KOPT-K1 (cell line): ENCODE measurements around the gene RNF144B.

Source experiments
- H3K27ac ChIP-seq: fragments of 200-600 bp; sonication (generic); 2 replicates; pipeline ENCODE4 v1.5.1; 2016; ENCODE audit warnings: antibody characterized with exemption, mild to moderate bottlenecking, low read depth, low read length; ENCODE audit not compliant: poor library complexity, severe bottlenecking
- H3K36me3 ChIP-seq: fragments of 200-600 bp; sonication (generic); 2 replicates; pipeline ENCODE4 v1.5.1; 2017; ENCODE audit warnings: antibody characterized with exemption, mild to moderate bottlenecking, low read length, moderate library complexity; ENCODE audit not compliant: insufficient read depth
- H3K9me3 ChIP-seq: fragments of 200-600 bp; sonication (generic); 2 replicates; pipeline ENCODE4 v1.5.1; 2017; ENCODE audit warnings: antibody characterized with exemption, low read length, mild to moderate bottlenecking; ENCODE audit not compliant: insufficient read depth, poor library complexity, severe bottlenecking

RNF144B gene

DNA sequence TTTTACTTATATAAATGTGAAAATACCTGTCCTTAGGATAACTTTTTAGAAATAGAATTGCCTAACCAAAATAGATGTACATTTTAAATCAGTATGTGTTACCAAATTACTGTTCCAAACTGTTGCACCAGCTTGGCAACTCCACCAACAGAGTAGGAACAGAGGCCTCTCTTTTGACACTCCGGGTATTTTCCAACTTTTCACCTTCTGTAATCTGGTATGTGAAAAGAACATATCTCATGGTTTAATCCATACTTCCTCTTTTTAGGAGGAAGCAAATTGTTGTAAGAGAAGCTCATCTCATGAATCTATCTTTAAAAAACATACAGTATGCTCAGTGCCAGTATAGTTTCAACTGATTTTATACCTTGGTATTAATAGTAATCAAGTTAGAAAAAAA lies 24.9 kb downstream of the RNF144B start:
- no peaks in the 10 kb centered on the region for H3K9me3 ChIP-seq
- H3K36me3 ChIP-seq = no peaks in the 10 kb centered on the region
- no peak overlapping the region for H3K27ac ChIP-seq

GRCh38 chr6:18412644-18413043 lies 25.5 kb downstream of the RNF144B start:
- Histone ChIP-seq H3K27ac (no peak overlapping the region), H3K9me3 (no peaks in the 10 kb centered on the region), H3K36me3 (no peaks in the 10 kb centered on the region)

DNA sequence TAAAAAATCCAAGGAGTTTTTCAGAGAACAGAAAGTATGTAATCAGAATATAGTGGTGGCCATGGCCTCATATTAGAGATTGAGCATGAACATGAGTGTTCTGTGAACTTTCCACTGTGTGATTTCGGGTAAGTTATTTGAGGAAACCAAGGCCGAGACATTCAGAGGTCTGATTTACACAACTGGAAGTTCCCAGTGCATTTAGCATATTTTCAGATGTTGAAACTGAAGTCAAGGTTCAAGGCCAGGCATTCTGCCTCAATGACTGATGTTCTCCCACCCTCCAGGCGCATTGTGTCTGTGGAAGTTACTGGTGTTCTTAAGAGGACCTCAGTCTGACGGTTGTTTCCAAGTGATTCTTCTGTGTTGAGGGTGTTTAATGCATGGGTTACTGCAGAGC lies 26.2 kb downstream of the RNF144B start:
- H3K36me3 ChIP-seq = no peaks in the 10 kb centered on the region
- no peaks in the 10 kb centered on the region for H3K9me3 ChIP-seq
- H3K27ac ChIP-seq = no peak overlapping the region

DNA sequence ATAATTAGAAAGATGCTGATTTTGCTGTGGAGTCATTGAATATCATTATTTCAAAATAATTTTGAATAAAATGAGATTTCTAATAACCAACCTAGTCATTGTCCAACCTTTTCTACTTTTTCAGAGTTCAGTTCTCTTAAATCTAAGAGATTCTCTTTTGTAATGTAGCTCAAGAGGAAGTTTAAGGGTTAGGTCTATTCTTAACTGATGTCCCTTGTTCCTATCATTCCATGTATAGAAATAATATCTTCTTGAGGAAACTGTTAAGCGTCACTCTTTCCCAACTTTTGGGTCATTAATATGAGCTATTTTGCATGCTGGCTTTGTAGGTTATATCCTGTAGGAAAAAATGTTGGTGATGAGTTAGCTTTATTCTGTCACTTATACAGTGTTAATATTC lies 27.0 kb downstream of the RNF144B start:
- no peaks in the 10 kb centered on the region for H3K36me3 ChIP-seq
- no peaks in the 10 kb centered on the region for H3K9me3 ChIP-seq
- H3K27ac ChIP-seq = no peak overlapping the region

DNA sequence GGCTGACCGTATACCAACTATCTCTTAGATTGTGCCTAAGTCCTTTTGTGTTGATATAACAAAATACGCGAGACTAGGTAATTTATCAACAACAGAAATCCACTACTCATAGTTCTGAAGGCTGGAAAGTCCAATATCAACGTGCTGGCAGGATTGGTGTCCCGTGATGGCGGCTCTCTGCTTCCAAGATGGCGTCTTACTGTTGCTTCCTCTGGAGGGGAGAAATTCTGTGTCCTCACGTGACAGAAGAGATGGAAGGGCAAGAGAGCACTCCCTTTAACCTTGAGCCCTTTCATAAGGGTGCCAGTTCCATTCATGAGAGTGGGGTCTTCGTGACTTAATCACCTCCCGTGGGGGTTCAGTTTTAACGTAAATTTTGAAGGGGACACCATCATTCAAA lies 28.1 kb downstream of the RNF144B start:
- Histone ChIP-seq H3K27ac (no peak overlapping the region), H3K9me3 (no peaks in the 10 kb centered on the region), H3K36me3 (no peaks in the 10 kb centered on the region)

DNA sequence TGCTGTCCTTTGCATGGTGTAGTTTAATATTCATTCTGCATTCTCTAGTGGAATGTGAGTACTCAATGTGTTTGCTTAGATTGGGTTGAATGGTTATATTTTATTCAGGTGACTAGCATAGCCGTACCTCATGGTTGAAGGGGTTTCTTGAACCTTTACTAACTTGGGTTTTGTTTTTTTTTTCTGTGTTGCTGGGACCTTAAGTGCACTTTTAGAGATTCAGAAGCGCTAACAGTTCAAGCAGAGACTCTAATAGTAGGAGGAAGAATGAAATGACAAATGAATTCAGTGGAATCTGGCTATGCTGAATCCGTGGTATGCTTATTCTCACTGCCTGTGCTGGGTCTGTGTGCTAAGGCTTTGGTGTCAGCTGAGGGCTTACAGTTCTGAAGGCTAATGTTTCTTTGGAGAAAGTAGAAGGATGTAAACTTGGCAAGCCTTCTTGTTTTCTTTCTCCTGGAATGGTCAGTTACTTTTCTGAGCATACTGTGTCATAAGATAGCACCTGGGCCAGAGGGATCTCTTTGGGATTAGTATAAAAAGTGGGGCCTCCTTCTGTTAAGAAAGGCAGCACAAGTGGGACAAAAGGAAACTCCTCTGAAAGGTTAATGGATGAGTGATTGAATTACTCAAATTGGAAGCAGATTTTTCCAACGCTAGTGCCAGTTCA lies 28.7 kb downstream of the RNF144B start:
- Histone ChIP-seq H3K36me3 (no peaks in the 10 kb centered on the region), H3K9me3 (no peaks in the 10 kb centered on the region), H3K27ac (no peak overlapping the region)

GRCh38 chr6:18416341-18416679 lies 29.2 kb downstream of the RNF144B start:
- no peak overlapping the region for H3K27ac ChIP-seq
- no peaks in the 10 kb centered on the region for H3K9me3 ChIP-seq
- H3K36me3 ChIP-seq = no peaks in the 10 kb centered on the region

GRCh38 chr6:18420328-18420727 lies 33.2 kb downstream of the RNF144B start:
- Histone ChIP-seq H3K36me3 (no peaks in the 10 kb centered on the region), H3K9me3 (no peaks in the 10 kb centered on the region), H3K27ac (no peak overlapping the region)

DNA sequence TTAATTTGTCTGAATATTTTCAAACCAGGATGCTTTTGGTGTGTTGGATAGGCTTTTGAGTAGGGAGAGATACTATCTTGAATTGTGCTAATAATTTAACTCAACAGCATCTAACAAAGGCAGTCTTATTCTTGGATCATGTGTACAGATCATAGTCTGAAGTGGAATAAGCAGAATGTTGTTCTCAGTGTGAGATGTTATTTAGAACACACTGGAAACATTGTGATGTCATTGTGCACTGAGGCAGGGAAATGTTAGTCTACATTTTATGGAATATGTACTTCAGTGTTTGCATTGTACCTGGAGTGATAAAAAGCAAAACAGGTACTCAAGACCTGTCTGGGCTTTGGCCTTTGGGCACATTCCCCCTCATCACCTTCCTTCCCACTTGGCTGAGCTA lies 35.0 kb downstream of the RNF144B start:
- Histone ChIP-seq H3K36me3 (no peaks in the 10 kb centered on the region), H3K27ac (no peak overlapping the region)

DNA sequence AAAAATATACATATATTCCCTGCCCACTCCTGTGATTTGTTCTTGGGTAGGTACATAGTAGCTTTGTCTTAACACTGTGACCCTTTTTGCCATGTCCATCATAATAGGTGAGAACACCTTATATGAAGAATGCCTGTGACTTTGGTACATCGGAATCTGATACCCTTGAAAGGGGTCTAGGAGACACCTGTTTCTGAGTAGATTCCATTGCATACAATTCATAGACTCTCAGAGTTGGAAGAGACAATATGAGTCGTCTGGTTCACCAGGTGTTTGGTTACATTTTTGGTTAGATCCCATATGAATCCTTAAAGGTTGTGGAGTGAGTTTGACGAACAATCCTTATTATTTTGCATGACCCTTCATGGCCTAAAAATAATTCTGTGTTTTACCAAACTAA lies 36.3 kb downstream of the RNF144B start:
- no peaks in the 10 kb centered on the region for H3K9me3 ChIP-seq

More for the DNA sequence above, 35.0 kb downstream of the RNF144B start:
- no peaks in the 10 kb centered on the region for H3K9me3 ChIP-seq

DNA sequence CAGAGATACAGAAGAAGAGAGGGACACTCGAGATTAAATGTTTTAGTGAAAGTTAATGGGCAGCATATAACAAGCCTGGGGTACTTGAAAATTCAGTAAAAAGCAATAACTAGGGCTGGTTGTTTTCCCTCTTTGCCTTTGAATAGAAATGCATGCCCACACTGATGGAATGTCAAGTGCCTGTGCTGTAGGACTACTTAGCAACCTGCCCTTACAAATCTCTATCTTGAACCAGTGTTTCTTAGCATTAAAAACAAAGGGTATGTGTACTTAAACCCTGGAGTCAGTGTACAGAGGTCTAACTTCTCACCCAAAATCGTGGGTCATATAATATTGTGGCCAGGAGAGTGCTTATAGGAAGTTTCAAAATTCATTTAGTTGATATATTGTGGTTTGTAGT lies 37.1 kb downstream of the RNF144B start:
- Histone ChIP-seq H3K27ac (no peak overlapping the region), H3K36me3 (no peaks in the 10 kb centered on the region), H3K9me3 (no peaks in the 10 kb centered on the region)

More for the DNA sequence above, 36.3 kb downstream of the RNF144B start:
- Histone ChIP-seq H3K27ac (no peak overlapping the region), H3K36me3 (no peaks in the 10 kb centered on the region)

DNA sequence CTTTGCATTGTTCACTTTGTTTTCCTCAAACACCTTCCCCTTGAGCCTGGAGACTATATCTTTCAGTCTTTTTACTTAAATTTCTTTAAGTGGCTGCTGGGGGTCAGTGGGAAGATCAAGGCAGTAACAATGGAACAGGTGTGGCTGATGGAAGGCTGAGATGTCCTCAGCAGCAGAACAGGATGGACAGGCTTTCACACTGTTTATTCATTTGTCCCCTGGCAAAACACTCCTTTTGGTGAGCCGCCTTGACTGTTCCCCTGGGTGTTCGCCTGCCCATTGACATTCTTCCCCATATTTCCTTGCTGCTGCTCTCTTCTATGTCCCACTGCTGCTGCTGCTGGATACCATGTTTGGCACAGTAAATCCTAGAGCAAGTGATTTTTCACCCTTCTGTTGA lies 38.1 kb downstream of the RNF144B start:
- H3K27ac ChIP-seq = no peak overlapping the region
- no peaks in the 10 kb centered on the region for H3K9me3 ChIP-seq
- H3K36me3 ChIP-seq = no peaks in the 10 kb centered on the region

DNA sequence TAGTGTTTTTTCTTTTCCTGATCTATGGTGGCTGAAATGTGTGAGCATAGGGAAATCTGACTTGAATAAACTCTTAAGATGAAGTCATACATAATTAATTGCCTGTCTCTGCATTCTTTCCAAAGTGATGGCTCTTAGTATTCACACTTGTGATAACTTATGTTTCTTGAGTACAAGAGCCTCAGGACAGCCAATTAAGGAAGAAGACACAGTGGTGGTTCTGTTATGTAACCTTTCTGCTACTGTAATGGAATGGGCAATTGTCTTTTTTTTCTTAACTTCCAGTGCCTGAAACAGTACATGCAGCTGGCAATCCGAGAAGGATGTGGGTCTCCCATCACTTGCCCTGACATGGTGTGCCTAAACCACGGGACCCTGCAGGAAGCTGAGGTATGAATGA lies 40.1 kb downstream of the RNF144B start:
- Histone ChIP-seq H3K9me3 (no peaks in the 10 kb centered on the region), H3K36me3 (no peaks in the 10 kb centered on the region), H3K27ac (no peak overlapping the region)

GRCh38 chr6:18429655-18430297 lies 42.6 kb downstream of the RNF144B start:
- Histone ChIP-seq H3K9me3 (no peaks in the 10 kb centered on the region), H3K27ac (no peak overlapping the region), H3K36me3 (no peaks in the 10 kb centered on the region)

- Histone ChIP-seq H3K9me3 (no peaks in the 10 kb centered on the region), H3K36me3 (no peaks in the 10 kb centered on the region), H3K27ac (no peak overlapping the region)
These were observed 44.4 kb downstream of the RNF144B start for GRCh38 chr6:18431581-18431980.

DNA sequence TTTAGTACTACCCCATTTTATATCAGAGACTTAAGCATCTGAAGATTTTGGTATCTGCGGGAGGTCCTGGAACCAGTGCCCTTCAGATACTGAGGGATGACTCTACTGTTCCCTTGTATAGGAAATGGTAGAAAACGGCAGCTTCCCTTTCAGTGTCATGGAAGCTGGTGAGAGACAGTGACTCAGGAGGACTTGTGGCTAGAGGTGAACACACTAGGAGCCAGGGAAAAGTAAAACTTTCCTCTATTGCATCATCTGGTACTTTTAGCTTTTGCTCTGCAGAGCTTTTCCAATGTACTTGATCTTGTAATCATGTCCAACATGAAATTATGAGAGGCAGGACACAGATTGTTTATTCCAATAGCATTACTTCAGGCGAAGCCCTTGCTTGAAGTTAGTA lies 45.0 kb downstream of the RNF144B start:
- Histone ChIP-seq H3K36me3 (no peaks in the 10 kb centered on the region), H3K27ac (no peak overlapping the region), H3K9me3 (no peaks in the 10 kb centered on the region)
